Spleen (tissue), 11 donors: ENCODE results near the gene ZDHHC17. TPM values are rescaled to one million over a fixed set of nuclear protein-coding genes. Genes with fewer than 3 reads are reported as not detected.
A peak's percentile ranks its signal among the peaks of the same experiment; 100 is the strongest.

ENCODE experiments used
- DNase-seq: peaks from one replicate; pipeline ENCODE4 v3.0.0-alpha.2; 2020
- H3K27ac ChIP-seq, 8 donors: fragments of 200-600 bp; sonication (generic) in 7 of 8; 1 replicate in 4 of 8; 2 replicates in 4 of 8; pipeline versions ENCODE4 v1.5.0 to v1.8.0; 2016 to 2021; ENCODE audit warnings: inconsistent platforms in 4 of 8, mild to moderate bottlenecking in 4 of 8, moderate library complexity in 1 of 8
- H3K27me3 ChIP-seq, 7 donors: fragments of 200-600 bp; sonication (generic) in 6 of 7; replicated peaks in 1 of 7; 1 replicate in 4 of 7; 2 replicates in 3 of 7; pipeline versions ENCODE4 v1.5.0 to v1.8.0; 2016 to 2021; ENCODE audit warnings: inconsistent platforms in 3 of 7, mild to moderate bottlenecking in 1 of 7
- H3K36me3 ChIP-seq, 6 donors: fragments of 200-600 bp; sonication (generic) in 5 of 6; 1 replicate in 4 of 6; 2 replicates in 2 of 6; pipeline versions ENCODE4 v1.5.0 to v1.8.0; 2016 to 2021; ENCODE audit warnings: inconsistent platforms in 2 of 6
- H3K4me1 ChIP-seq, 6 donors: fragments of 200-600 bp; sonication (generic) in 5 of 6; 1 replicate in 3 of 6; 2 replicates in 3 of 6; pipeline versions ENCODE4 v1.5.0 to v1.8.0; 2016 to 2021; ENCODE audit warnings: inconsistent platforms in 3 of 6
- H3K4me3 ChIP-seq, 8 donors: fragments of 200-600 bp; sonication (generic) in 7 of 8; 1 replicate in 4 of 8; 2 replicates in 4 of 8; pipeline versions ENCODE4 v1.5.0 to v1.8.0; 2016 to 2021; ENCODE audit warnings: inconsistent platforms in 4 of 8, mild to moderate bottlenecking in 4 of 8, moderate library complexity in 2 of 8
- H3K9me3 ChIP-seq, 8 donors: fragments of 200-600 bp; sonication (generic) in 7 of 8; 1 replicate in 4 of 8; 2 replicates in 4 of 8; pipeline versions ENCODE4 v1.5.0 to v1.8.0; 2016 to 2021; ENCODE audit warnings: inconsistent platforms in 4 of 8
- CTCF ChIP-seq, 11 experiments: fragments of 200-600 bp in 7 of 11; fragments of 450-650 bp in 4 of 11; sonication (generic) in 4 of 11; IDR thresholded peaks in 8 of 11; conservative IDR thresholded peaks in 3 of 11; 1 replicate in 7 of 11; 2 replicates in 4 of 11; pipeline versions ENCODE4 v1.4.0 to v1.8.0; 2016 to 2021; ENCODE audit warnings: antibody characterized with exemption in 11 of 11, inconsistent platforms in 4 of 11, mild to moderate bottlenecking in 1 of 11
- POLR2A ChIP-seq, 3 donors: fragments of 450-650 bp; IDR thresholded peaks; one replicate each; pipeline ENCODE4 v1.5.1; 2017; ENCODE audit warnings: antibody characterized with exemption in 3 of 3, mild to moderate bottlenecking in 1 of 3
- POLR2AphosphoS5 ChIP-seq, 3 donors: sonication (generic); formaldehyde crosslinking; IDR thresholded peaks; one replicate each; pipeline ENCODE4 v1.5.1; 2017; ENCODE audit warnings: antibody characterized with exemption in 3 of 3
- WGBS, 5 donors: extraction: QIAGEN DNeasy Blood & Tissue Kit in 3 of 5; methylation state at CpG; one replicate each; pipeline versions ENCODE4 v1.1.5 to v1.1.7; 2013 to 2018; 5-methylcytosine and 5-hydroxymethylcytosine counted together
- intact Hi-C: fragments of 100-400 bp; cut with DNase I; formaldehyde crosslinking; loops from one replicate; pipeline ENCODE4 v1.15.0; 2023; ENCODE audit warnings: low total_unique reads
- polyA plus RNA-seq, 3 donors: library from polyadenylated mRNA; stranded (reverse); fragments of 200-250 nt; gene quantifications; one replicate each; pipeline ENCODE4 v1.2.1, GENCODE V29; 2013
- total RNA-seq, 7 donors: library from RNA; depleted of rRNA in 3 of 7; stranded (reverse); fragments of >200 nt in 3 of 7; fragmentation: NEBNext Ultra II Directional in 4 of 7; extraction: Animal tissue kit (Norgen Biotek cat#: 25700) in 4 of 7; gene quantifications; one replicate each; pipeline versions ENCODE4 v1.1.0 to v1.2.1, GENCODE V29; 2016 to 2021
- donor health status: healthy with polysubstance abuse.
- donor health status: DM: no; HTN: no; CAD: no; lungs with moderate emphysema.
- donor health status: DM: no; HTN: no; CAD: no.
- donor health status: Bipolar disorder and iron deficiency.
- donor health status: healthy.
- donor health status: DM: no; HTN: no; CAD: no.
- donor health status: DM: yes; HTN: yes; CAD: no.

The ZDHHC17 gene
- total and polyA plus RNA-seq, 10 donors = 10.1 to 69.4 (median 45.8) TPM

DNA sequence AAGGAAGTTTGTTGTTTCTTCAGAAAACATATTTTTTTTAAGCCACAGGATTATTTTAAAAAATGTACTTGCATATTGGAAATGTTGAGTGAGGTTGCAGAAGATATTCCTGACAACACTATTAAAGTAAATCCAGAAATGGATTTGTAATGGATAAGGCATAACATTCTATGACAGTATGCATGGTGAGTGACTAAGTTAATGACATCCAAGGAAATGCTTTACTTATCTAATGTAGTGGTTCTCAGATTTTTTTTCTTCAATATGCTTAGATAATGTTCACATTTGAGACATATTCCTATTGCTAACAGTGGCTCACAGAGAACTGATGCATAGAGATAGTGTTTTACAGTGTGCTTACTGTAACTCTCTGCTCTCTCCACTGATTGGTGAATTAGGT lies 49.4 kb downstream of the ZDHHC17 start:
- no peak overlapping the region for H3K4me3 ChIP-seq
- no peak for TF ChIP-seq CTCF (IDR thresholded peaks at IDR 0.05 in 8 of 11, conservative IDR thresholded peaks at IDR 0.05 in 3 of 11)
- no peak for TF ChIP-seq POLR2AphosphoS5 (IDR thresholded peaks at IDR 0.05)
- no peak for TF ChIP-seq POLR2A (IDR thresholded peaks at IDR 0.05)
- H3K36me3 ChIP-seq = peaks cover 0 to 92% (median 46%) of the 10 kb centered on the region in 6 donors
- no peaks in the 10 kb centered on the region for H3K27me3 ChIP-seq
- intact Hi-C loops = no loop called here
- no peak overlapping the region for H3K27ac ChIP-seq
- H3K4me1 ChIP-seq = no peaks in the 10 kb centered on the region
- DNase-seq = no peak
- no peaks in the 10 kb centered on the region for H3K9me3 ChIP-seq

GRCh38 chr12:76813972-76814371 lies 50.1 kb downstream of the ZDHHC17 start:
- Histone ChIP-seq H3K4me3 (no peak overlapping the region), H3K36me3 (peaks cover 0 to 88% (median 42%) of the 10 kb centered on the region in 6 donors), H3K4me1 (no peaks in the 10 kb centered on the region), H3K27me3 (no peaks in the 10 kb centered on the region), H3K9me3 (no peaks in the 10 kb centered on the region), H3K27ac (no peak overlapping the region)
- no peak for TF ChIP-seq POLR2A (IDR thresholded peaks at IDR 0.05)
- no peak for TF ChIP-seq POLR2AphosphoS5 (IDR thresholded peaks at IDR 0.05)
- no peak for TF ChIP-seq CTCF (IDR thresholded peaks at IDR 0.05 in 8 of 11, conservative IDR thresholded peaks at IDR 0.05 in 3 of 11)
- intact Hi-C loops = no loop called here
- 87 to 96% (median 91%) methylated on average over 4 of the region's 4 CpGs for WGBS, 5 donors
- DNase-seq = no peak

GRCh38 chr12:76820888-76821482 lies 57.1 kb downstream of the ZDHHC17 start:
- DNase-seq = no peak
- Histone ChIP-seq H3K4me1 (no peaks in the 10 kb centered on the region), H3K4me3 (no peak overlapping the region), H3K27me3 (no peaks in the 10 kb centered on the region), H3K9me3 (no peaks in the 10 kb centered on the region), H3K27ac (no peak overlapping the region), H3K36me3 (peaks cover 0 to 74% (median 23%) of the 10 kb centered on the region in 6 donors)
- intact Hi-C loops = no loop called here
- WGBS, 5 donors = 52 to 69% (median 63%) methylated on average over 2 of the region's 2 CpGs
- TF ChIP-seq POLR2AphosphoS5 (IDR thresholded peaks at IDR 0.05) (no peak), CTCF (IDR thresholded peaks at IDR 0.05 in 8 of 11, conservative IDR thresholded peaks at IDR 0.05 in 3 of 11) (peak in 2 of 11 experiments; percentile 10 to 22)

DNA sequence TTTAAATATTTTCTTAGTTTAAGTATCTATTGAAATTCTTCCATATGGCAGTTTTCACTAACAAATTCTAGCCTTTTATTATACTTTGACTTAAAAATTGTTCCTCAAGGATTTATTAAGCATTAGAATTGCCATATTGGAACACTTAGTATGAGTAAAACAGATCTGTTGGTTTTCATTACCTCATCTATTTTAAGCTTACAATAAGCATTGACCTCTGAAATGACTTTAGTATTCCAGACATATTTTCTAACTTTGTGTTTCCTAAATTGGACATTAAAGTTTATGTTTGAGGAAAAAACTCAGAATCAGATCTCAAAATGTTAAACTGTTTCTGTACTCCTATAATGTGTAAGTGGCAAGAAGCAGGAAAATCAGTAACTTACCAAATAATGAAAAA lies 66.5 kb downstream of the ZDHHC17 start:
- TF ChIP-seq POLR2A (IDR thresholded peaks at IDR 0.05) (no peak), POLR2AphosphoS5 (IDR thresholded peaks at IDR 0.05) (no peak), CTCF (IDR thresholded peaks at IDR 0.05 in 8 of 11, conservative IDR thresholded peaks at IDR 0.05 in 3 of 11) (no peak)
- no peak for DNase-seq
- no peaks in the 10 kb centered on the region for H3K27me3 ChIP-seq
- no peak overlapping the region for H3K4me3 ChIP-seq
- peaks cover 0 to 82% (median 46%) of the 10 kb centered on the region in 6 donors for H3K36me3 ChIP-seq
- H3K4me1 ChIP-seq = no peaks in the 10 kb centered on the region
- H3K9me3 ChIP-seq = peaks cover 0 to 18% (median 16%) of the 10 kb centered on the region in 8 donors
- H3K27ac ChIP-seq = no peak overlapping the region
- intact Hi-C loops = no loop called here
